Measurements from ENCODE around the gene KCNN3. TPM values are rescaled to one million over a fixed set of nuclear protein-coding genes. Genes with fewer than 3 reads are reported as not detected.

Gene KCNN3
- total RNA-seq, 4 donors from 2014 or later: 3.5 to 5.6 (median 4.4) TPM

DNA sequence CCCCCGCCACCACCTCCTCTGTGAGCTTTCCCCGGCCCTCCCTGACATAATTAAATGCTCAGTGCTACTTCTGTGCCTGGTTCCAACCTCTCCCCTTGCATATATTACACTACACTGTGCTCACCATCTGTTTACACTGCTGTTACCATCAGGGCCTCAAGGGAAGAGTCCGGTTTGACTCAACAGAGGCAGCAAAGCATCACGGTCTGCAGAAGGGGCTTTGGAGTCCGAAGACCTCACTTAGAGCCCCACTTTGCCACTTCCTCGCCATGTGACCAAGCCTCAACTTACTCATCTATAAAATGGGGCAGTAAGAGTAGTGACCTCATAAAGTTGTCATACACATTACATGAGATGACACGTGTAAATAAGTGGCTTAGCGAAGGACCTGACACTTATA lies 27.4 kb downstream of the KCNN3 start:
- DNase-seq: no peak
- Histone ChIP-seq H3K27ac (no peak overlapping the region), H3K4me1 (peaks cover 1 to 6% of the 10 kb centered on the region in 2 donors), H3K9me3 (no peaks in the 10 kb centered on the region), H3K4me3 (replicated peaks in 1 of 3) (no peak overlapping the region), H3K36me3 (no peaks in the 10 kb centered on the region), H3K27me3 (no peaks in the 10 kb centered on the region)
- intact Hi-C loops (cut with DNase I): no loop called here
- WGBS, 2 donors: 90 to 93% methylated on average over 7 of the region's 8 CpGs
- TF ChIP-seq, protein P1, sequence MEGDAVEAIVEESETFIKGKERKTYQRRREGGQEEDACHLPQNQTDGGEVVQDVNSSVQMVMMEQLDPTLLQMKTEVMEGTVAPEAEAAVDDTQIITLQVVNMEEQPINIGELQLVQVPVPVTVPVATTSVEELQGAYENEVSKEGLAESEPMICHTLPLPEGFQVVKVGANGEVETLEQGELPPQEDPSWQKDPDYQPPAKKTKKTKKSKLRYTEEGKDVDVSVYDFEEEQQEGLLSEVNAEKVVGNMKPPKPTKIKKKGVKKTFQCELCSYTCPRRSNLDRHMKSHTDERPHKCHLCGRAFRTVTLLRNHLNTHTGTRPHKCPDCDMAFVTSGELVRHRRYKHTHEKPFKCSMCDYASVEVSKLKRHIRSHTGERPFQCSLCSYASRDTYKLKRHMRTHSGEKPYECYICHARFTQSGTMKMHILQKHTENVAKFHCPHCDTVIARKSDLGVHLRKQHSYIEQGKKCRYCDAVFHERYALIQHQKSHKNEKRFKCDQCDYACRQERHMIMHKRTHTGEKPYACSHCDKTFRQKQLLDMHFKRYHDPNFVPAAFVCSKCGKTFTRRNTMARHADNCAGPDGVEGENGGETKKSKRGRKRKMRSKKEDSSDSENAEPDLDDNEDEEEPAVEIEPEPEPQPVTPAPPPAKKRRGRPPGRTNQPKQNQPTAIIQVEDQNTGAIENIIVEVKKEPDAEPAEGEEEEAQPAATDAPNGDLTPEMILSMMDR (IDR thresholded peaks at IDR 0.05): no peak
- TF ChIP-seq POLR2A (IDR thresholded peaks at IDR 0.05): no peak

DNA sequence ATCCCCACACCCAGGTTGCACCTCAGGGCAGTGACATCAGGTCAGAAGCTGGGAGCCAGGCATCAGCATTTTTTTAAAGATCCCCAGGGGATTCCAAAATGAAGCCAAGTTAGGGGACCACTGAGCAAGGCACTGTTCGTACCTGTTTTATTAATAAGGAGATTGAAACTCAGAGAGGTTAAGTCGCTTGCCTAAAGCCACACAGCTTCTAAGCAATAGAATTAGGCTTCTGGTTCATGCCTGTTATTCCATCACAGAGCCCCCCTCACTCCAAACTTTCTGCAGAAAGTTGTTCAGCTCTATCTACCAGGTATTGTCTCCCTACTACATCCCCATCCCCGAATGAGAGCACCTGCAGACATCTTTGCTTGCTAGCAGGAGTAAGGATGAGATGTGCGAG lies 28.7 kb downstream of the KCNN3 start:
- Histone ChIP-seq H3K4me1 (peaks cover under 1 to 13% of the 10 kb centered on the region in 2 donors), H3K9me3 (no peaks in the 10 kb centered on the region), H3K27ac (no peak overlapping the region), H3K4me3 (replicated peaks in 1 of 3) (no peak overlapping the region), H3K36me3 (no peaks in the 10 kb centered on the region), H3K27me3 (no peaks in the 10 kb centered on the region)
- TF ChIP-seq, protein P1 (IDR thresholded peaks at IDR 0.05): no peak
- no peak for TF ChIP-seq POLR2A (IDR thresholded peaks at IDR 0.05)
- WGBS, 2 donors: 81 to 98% methylated on average over 4 of the region's 4 CpGs
- intact Hi-C loops (cut with DNase I): no loop called here
- no peak for DNase-seq

DNA sequence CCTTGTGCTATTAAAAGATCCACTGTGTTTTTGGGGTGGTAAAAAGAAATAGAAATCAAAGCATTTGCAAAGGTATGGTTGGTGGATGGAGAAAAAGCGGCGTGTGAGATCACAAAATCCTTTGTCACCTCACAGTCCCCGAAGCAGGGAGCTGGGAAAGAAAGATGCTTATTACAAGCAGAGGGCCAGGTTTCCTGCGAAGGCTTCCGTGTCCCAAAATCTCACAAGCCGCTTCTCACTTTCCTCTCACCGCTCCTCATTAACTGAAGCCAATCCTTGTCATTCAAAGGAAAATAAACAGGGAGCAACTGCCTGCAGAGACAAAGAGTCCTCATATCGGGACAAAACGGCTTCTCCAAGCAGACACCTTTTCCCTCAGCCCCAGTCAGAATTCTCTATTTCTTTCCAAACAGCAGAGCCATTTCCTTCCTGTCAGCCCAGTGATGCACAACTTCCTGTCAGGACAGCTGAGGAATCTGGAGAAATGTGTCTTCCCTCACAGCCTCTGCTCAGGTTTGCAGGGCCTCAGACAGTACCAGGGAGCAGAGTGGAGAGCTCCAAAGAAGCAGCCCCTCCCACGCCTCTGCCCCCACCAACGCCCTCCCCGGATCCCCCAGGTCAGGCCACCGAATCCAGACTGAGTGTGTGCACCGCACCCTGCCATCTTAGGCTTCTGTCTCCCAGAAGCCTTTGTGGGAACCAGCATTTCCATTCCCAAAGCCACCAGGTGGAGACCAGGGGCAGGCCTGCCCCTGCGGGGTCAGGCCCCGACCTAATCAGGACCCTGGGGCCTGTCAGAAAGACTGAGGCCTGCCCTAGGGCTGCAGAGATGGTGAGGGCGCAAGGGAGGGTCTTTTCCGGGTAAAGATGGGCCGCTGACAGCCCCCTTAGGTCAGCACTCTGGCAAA lies 29.6 kb downstream of the KCNN3 start:
- Histone ChIP-seq H3K36me3 (no peaks in the 10 kb centered on the region), H3K9me3 (no peaks in the 10 kb centered on the region), H3K4me1 (peaks cover 9 to 22% of the 10 kb centered on the region in 2 donors), H3K27me3 (no peaks in the 10 kb centered on the region), H3K27ac (peak overlapping the region in 1 of 3 donors; percentile 38), H3K4me3 (replicated peaks in 1 of 3) (no peak overlapping the region)
- TF ChIP-seq, protein P1 (IDR thresholded peaks at IDR 0.05): no peak
- no peak for TF ChIP-seq POLR2A (IDR thresholded peaks at IDR 0.05)
- WGBS, 2 donors: 74 to 81% methylated on average over 17 to 18 of the region's 19 CpGs
- no peak for DNase-seq
- intact Hi-C loops (cut with DNase I): no loop called here

DNA sequence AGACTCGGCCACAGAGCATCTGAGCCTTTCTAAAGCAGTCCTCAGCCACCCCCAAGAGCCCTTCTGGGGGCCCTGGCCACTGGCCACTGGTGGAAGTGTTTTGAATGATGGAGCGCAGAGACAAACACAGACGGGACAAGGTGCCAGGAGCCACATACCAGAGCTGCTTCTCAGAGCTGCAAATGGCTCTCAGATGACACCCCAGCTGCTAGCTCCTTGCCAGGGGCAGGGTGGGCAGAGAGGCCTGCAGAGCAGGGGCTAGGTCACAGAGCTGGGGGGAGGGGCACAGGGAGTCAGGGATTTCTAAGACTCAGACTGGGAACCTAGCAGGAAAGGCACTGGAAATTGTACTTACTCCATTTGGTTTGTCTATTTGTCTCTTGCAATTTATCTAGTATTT lies 30.4 kb downstream of the KCNN3 start:
- no peak for TF ChIP-seq POLR2A (IDR thresholded peaks at IDR 0.05)
- TF ChIP-seq, protein P1 (IDR thresholded peaks at IDR 0.05): no peak
- no peaks in the 10 kb centered on the region for H3K9me3 ChIP-seq
- peaks cover 18 to 30% of the 10 kb centered on the region in 2 donors for H3K4me1 ChIP-seq
- no peaks in the 10 kb centered on the region for H3K27me3 ChIP-seq
- no peak for DNase-seq
- no peaks in the 10 kb centered on the region for H3K36me3 ChIP-seq
- WGBS, 2 donors: 33% methylated on average over 1 of the region's 3 CpGs; no CpG with 5 or more reads in 1 of the 2 donors
- intact Hi-C loops (cut with DNase I): no loop called here
- no peak overlapping the region for H3K4me3 ChIP-seq (replicated peaks in 1 of 3)
- H3K27ac ChIP-seq: peak overlapping the region in 1 of 3 donors; percentile 38

DNA sequence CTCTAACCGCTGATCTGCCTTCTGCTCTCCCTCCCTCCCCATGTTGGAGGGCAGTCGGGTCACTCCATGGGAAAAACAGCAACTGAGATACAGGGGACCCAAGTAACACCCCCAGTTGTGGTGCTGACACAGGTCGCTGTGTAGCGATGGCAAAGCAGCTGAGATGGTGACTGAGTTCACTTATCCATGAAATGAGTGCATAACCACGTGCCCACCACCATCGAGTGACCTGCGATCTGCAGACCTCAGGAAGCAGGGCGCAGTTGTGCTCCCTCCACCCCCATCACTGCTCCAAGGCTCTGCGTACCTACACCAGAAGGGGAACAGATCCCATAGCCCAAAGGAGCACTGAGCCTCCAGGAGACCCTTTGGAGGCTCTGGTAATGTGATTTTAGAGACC lies 31.1 kb downstream of the KCNN3 start:
- intact Hi-C loops (cut with DNase I): no loop called here
- H3K27ac ChIP-seq: no peak overlapping the region
- H3K4me3 ChIP-seq (replicated peaks in 1 of 3): no peak overlapping the region
- H3K9me3 ChIP-seq: no peaks in the 10 kb centered on the region
- WGBS, 2 donors: 69 to 82% methylated on average over 9 of the region's 9 CpGs
- H3K27me3 ChIP-seq: no peaks in the 10 kb centered on the region
- peaks cover 25 to 37% of the 10 kb centered on the region in 2 donors for H3K4me1 ChIP-seq
- no peaks in the 10 kb centered on the region for H3K36me3 ChIP-seq
- no peak for DNase-seq
- TF ChIP-seq, protein P1 (IDR thresholded peaks at IDR 0.05): no peak
- TF ChIP-seq POLR2A (IDR thresholded peaks at IDR 0.05): no peak
